Neural crest cell (in vitro differentiated cells): Measurements from ENCODE around the gene GABRR2. TPM values are rescaled to one million over a fixed set of nuclear protein-coding genes. Genes with fewer than 3 reads are reported as not detected.

Experiments
- DNase-seq: peaks from one replicate; pipeline ENCODE4 v3.0.0; 2021; ENCODE audit warnings: low read depth, mixed read lengths, low spot score
- H3K27ac Mint-ChIP-seq: one replicate; pipeline ENCODE4 v1.8.0; 2021; ENCODE audit warnings: mild to moderate bottlenecking, mixed read lengths; ENCODE audit not compliant: unreplicated experiment
- H3K27me3 Mint-ChIP-seq: 2 replicates; pipeline ENCODE4 v1.8.0; 2021; ENCODE audit warnings: low read depth, mild to moderate bottlenecking, mixed read lengths
- H3K36me3 Mint-ChIP-seq: 2 replicates; pipeline ENCODE4 v1.8.0; 2021; ENCODE audit warnings: low read depth, mild to moderate bottlenecking, mixed read lengths
- H3K4me1 Mint-ChIP-seq: 2 replicates; pipeline ENCODE4 v1.8.0; 2021; ENCODE audit warnings: mixed read lengths
- H3K4me3 Mint-ChIP-seq: one replicate; pipeline ENCODE4 v1.8.0; 2021; ENCODE audit warnings: mild to moderate bottlenecking, mixed read lengths
- H3K9me3 Mint-ChIP-seq: 2 replicates; pipeline ENCODE4 v1.8.0; 2021; ENCODE audit warnings: mixed read lengths
- CTCF ChIP-seq: fragments of 200-600 bp; sonication (generic); conservative IDR thresholded peaks from 2 replicates; pipeline ENCODE4 v1.5.0; 2021; ENCODE audit warnings: antibody characterized with exemption, mild to moderate bottlenecking
- total RNA-seq: library from RNA; stranded (reverse); gene quantifications from 2 replicates; pipeline ENCODE4 v1.2.1, GENCODE V29; 2021

GABRR2 gene
- total RNA-seq, 1 donor from 2014 or later: 0.51 TPM

DNA sequence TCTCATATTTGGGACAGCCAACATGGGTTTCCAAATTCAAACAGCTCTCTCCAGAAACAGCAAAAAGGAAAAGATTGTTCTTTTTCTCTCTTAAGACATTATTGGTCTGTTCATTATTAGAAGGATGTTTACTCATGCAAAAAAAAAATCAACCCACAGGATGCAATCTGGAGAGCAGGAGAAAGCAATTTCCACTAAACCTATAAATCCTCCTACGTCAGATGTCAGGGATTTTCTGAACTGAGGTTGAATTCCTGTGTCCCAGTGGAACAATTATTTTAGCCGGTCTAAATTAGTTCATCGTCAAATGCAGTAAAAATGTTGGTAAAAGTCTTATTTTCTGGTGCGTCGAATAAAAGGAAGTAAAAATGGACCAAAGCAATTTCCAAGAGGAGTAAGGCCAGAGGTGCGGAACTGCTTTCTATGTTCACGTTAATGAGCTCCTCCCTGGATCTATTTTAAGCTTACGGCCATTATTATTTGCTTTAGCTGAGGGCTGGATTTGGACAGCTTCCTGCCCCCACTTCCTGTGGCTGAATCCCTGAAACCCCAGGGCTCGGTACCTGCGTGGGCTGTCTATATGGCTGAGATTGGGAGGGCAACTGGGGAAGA is 97.7 kb downstream of the GABRR2 start, which contains the start of gene GABRR1:
Gene GABRR1, minus strand, starts transcription at position 60 of the 612 bp plus-strand sequence. Its CDS starts 36 bp downstream, at position 24.
- Mint-ChIP-seq H3K4me1 (peaks cover 7% of the 10 kb centered on the region), H3K27ac (no peak within 1 kb of the TSS), H3K4me3 (no peak within 1 kb of the TSS), H3K9me3 (peaks cover 5% of the 10 kb centered on the region), H3K27me3 (no peaks in the 10 kb centered on the region), H3K36me3 (no peaks in the 10 kb centered on the region)
- no peak for TF ChIP-seq CTCF
- no peak for DNase-seq

DNA sequence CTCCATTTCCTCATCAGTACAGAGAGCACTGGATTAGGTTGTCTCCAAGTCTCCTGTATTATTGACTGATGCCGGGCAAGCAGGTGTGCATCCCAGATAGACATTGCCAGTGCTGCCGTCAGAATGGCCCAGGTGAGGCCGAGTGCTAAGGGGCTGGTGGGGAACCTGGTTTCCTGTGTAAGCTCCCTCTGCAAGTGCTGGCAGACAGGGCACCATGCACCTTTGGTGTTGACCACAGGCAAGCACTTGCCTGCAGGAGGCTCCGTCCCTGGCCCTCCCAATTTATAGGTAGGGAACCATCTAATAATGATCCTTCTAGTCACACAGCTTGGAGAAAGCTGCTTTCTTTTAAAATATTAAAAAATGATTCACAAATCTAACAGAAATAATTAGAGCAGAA is 98.7 kb downstream of the GABRR2 start:
- peaks cover 7% of the 10 kb centered on the region for H3K4me1 Mint-ChIP-seq
- TF ChIP-seq CTCF: no peak
- no peaks in the 10 kb centered on the region for H3K27me3 Mint-ChIP-seq
- DNase-seq: no peak
- no peak overlapping the region for H3K27ac Mint-ChIP-seq
- no peak overlapping the region for H3K4me3 Mint-ChIP-seq
- H3K9me3 Mint-ChIP-seq: peaks cover 5% of the 10 kb centered on the region
- no peaks in the 10 kb centered on the region for H3K36me3 Mint-ChIP-seq

GRCh38 chr6:89215391-89215790 is 99.7 kb downstream of the GABRR2 start:
- DNase-seq: no peak
- no peak for TF ChIP-seq CTCF
- Mint-ChIP-seq H3K4me1 (peaks cover 7% of the 10 kb centered on the region), H3K4me3 (no peak overlapping the region), H3K9me3 (peaks cover 5% of the 10 kb centered on the region), H3K27me3 (no peaks in the 10 kb centered on the region), H3K36me3 (no peaks in the 10 kb centered on the region), H3K27ac (no peak overlapping the region)

DNA sequence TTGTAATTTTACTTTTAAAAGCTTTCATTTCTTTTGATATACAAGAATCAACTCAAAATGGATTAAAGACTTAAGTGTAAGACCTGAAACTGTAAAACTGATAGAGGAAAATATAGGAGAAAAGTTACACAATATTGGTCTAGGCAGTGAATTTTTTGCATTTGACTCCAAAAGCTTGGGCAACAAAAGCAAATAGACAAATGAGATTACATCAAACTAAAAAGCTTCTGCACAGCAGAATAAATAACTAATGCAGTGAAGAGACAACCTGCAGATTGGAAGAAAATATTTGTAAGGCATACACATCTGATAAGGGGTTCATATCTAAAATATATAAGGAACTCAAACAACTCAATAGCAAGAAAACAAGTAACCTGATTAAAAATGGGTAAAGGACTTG is 100.9 kb downstream of the GABRR2 start:
- peaks cover 5% of the 10 kb centered on the region for H3K9me3 Mint-ChIP-seq
- no peaks in the 10 kb centered on the region for H3K36me3 Mint-ChIP-seq
- TF ChIP-seq CTCF: no peak
- DNase-seq: no peak
- no peaks in the 10 kb centered on the region for H3K27me3 Mint-ChIP-seq
- H3K27ac Mint-ChIP-seq: no peak overlapping the region
- no peak overlapping the region for H3K4me3 Mint-ChIP-seq
- H3K4me1 Mint-ChIP-seq: peaks cover 7% of the 10 kb centered on the region

DNA sequence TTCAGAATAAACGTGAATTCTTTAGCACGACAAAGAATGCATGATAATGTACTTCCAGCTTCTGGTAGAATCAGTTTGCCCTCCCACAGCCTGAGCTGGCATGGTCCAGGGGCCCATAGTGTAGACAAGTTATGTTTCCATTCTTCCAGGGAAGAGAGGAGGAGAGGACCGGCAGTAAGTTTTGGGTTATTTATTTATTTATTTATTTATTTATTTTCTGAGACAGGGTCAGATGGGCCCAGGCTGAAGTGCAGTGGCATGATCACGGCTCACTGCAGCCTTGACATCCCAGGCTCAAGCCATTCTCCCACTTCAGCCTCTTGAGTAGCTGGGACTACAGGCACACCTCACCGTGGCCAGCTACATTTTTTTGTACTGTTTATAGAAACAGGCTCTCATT is 102.6 kb downstream of the GABRR2 start:
- no peak for TF ChIP-seq CTCF
- Mint-ChIP-seq H3K9me3 (peaks cover 3% of the 10 kb centered on the region), H3K4me1 (peaks cover 3% of the 10 kb centered on the region)

More for the DNA sequence above, 102.6 kb downstream of the GABRR2 start:
- no peak for DNase-seq
- no peak overlapping the region for H3K27ac Mint-ChIP-seq
- no peak overlapping the region for H3K4me3 Mint-ChIP-seq
- H3K27me3 Mint-ChIP-seq: no peaks in the 10 kb centered on the region
- H3K36me3 Mint-ChIP-seq: no peaks in the 10 kb centered on the region
